Fibroblast of villous mesenchyme (primary cell): ENCODE measurements around the gene ACYP1. TPM values are rescaled to one million over a fixed set of nuclear protein-coding genes. Genes with fewer than 3 reads are reported as not detected.

ENCODE experiments used
- DNase-seq: peaks from one replicate; pipeline ENCODE4 v3.0.0-alpha.2; 2010; ENCODE audit warnings: low read depth
- H3K4me3 ChIP-seq: 2 replicates; pipeline ENCODE4 v1.5.1; 2011; ENCODE audit warnings: low read depth, mild to moderate bottlenecking, low read length
- total RNA-seq: library from RNA; depleted of rRNA; stranded (reverse); fragments of >200 nt; gene quantifications from 2 replicates; pipeline ENCODE4 v1.2.3, GENCODE V29; 2012
- TF ChIP-seq, protein P1 (sequence below): IDR thresholded peaks from 2 replicates; pipeline ENCODE4 v1.5.1; 2012; ENCODE audit warnings: low read depth, mild to moderate bottlenecking, low read length; ENCODE audit not compliant: insufficient read depth

Gene ACYP1
- total RNA-seq, 1 donor: 11.2 TPM

DNA sequence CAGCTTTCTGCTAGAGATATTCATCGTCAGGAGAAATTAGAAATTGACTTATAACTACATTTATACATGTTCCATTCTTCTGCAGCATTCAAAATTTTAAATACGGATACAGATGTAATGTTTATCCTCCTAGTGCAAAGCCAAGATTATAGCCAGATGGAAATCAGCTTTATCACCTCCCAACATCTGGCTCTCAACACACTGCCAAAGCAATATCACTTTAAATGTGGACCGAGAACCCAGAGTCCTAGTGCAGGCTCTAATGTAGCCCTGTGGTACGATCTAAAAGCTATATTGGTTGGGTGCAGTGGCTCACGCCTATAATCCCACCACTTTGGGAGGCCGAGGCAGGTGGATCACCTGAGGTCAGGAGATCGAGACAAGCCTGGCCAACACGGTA is 19.1 kb downstream of the ACYP1 start:
- TF ChIP-seq, protein P1, sequence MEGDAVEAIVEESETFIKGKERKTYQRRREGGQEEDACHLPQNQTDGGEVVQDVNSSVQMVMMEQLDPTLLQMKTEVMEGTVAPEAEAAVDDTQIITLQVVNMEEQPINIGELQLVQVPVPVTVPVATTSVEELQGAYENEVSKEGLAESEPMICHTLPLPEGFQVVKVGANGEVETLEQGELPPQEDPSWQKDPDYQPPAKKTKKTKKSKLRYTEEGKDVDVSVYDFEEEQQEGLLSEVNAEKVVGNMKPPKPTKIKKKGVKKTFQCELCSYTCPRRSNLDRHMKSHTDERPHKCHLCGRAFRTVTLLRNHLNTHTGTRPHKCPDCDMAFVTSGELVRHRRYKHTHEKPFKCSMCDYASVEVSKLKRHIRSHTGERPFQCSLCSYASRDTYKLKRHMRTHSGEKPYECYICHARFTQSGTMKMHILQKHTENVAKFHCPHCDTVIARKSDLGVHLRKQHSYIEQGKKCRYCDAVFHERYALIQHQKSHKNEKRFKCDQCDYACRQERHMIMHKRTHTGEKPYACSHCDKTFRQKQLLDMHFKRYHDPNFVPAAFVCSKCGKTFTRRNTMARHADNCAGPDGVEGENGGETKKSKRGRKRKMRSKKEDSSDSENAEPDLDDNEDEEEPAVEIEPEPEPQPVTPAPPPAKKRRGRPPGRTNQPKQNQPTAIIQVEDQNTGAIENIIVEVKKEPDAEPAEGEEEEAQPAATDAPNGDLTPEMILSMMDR: no peak
- DNase-seq: peak; percentile 44
- no peak overlapping the region for H3K4me3 ChIP-seq

DNA sequence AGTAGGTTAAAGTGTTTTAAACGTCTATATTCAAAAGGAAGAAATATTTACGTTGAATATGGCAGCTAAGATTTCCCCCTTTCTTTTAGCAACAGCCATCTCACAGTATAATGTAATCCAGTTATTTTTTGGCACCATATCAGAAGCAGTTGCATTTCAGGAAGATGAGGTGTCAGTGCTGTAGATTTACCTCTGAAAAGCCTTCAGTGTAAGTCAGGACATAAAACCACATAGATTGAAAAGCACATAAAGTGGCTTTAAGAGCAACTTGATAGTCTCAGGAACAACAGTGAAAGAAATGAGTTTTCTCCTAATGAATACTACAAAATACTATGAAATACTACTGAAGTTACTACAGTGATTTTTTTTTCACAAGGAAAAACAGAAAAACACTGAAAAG is 19.5 kb downstream of the ACYP1 start:
- TF ChIP-seq, protein P1: no peak
- no peak overlapping the region for H3K4me3 ChIP-seq
- DNase-seq: peak; percentile 59

DNA sequence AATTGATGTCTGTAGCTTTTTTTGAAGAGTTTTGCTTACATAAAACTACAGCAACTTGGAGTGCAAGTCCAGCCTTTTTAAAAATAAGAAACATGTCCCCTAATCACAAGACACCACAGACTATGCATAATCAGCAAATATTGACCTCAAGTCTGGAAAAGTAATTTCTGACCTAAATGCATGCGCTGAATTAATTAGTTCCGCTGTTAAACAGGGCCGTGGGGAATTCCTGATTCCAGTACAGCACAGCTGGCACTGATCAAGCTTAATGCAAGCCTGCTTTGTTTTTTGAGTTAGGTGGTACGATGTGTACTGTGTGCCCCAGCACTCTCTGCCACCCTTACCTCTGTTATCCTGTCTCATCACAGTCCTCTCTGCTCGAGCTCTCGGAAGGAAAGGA is 21.8 kb downstream of the ACYP1 start:
- peak; percentile 55 for DNase-seq
- TF ChIP-seq, protein P1: no peak
- no peak overlapping the region for H3K4me3 ChIP-seq

DNA sequence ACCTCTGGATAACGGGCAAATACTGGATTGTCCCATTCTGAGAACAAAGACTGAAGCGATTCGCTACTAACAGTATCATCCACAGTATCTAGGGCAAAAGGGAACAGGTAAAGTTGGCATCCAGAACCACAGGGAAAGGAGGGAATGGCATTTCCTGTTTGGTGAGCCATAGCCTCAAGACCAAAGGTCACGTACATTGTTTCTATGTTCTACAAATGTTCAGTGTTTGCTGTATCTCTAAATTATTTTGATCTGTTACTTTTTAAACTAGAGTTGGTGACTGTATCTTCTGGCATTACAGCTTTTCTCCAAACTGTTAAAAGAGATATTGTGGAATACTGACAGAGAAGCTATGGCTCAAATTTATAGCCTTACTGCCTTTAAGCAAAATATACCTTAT is 22.2 kb downstream of the ACYP1 start:
- no peak overlapping the region for H3K4me3 ChIP-seq
- TF ChIP-seq, protein P1: no peak
- DNase-seq: no peak

DNA sequence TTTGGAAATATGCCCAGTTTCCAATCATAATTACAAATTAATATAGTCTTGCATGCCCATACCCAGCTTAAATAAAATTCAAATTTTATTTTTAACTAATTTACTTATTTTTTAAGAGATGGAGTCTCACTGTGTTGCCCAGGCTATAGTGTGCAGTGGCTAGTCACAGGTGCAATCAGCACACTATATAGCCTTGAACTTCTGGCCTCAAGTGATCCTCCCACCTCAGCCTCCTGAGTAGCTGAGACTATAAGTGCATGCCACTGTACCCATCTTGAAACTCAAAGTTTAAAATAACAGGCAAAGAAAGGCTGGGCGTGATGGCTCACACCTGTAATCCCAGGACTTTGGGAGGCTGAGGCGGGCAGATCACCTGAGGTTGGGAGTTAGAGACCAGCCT is 22.9 kb downstream of the ACYP1 start:
- DNase-seq: no peak
- TF ChIP-seq, protein P1: no peak
- H3K4me3 ChIP-seq: no peak overlapping the region

DNA sequence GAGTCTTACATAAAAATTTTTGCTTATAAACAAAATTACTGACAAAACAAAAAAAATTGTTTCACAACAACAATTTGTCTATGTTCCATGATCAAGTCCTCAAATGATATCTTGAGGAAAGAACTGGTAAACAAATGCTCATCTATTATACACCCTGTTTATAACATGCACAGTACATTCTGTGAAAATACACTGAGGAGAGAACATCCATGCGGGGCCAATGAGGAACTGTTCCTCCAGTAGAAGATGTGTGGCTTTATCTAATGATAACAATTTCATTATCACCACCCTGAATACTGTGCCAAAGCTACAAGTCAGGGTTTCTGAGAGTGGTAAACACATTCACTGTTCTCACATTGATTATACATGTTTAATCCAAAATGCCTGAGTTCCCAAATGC is 23.3 kb downstream of the ACYP1 start:
- H3K4me3 ChIP-seq: no peak overlapping the region
- no peak for DNase-seq
- TF ChIP-seq, protein P1: no peak

DNA sequence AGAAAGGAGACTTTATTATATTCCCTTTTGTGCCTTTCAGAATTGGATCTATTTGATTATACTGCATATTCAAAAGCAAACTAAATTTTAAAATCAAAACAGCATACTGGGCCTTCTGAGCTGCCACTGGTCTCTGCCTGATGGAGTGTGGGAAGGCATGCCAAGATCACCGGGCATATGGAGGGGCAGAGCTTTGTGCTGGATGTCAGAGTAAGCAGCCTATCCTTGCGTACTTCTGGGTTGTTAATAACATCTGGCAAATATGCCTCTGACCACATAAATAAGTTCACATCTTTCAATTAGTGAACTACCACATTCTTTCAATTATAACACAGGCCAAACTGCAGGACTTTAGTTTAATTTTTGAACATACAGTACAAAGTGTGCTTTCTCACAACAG is 30.9 kb downstream of the ACYP1 start:
- no peak overlapping the region for H3K4me3 ChIP-seq
- TF ChIP-seq, protein P1: no peak
- DNase-seq: no peak
